ENCODE results near the gene SEC31B. TPM values are rescaled to one million over a fixed set of nuclear protein-coding genes. Genes with fewer than 3 reads are reported as not detected.

SEC31B gene
- total and polyA plus RNA-seq, 9 of the 15 experiments (the other 6 are each of a cell fraction or from before 2014, with no cell fraction given) = 0.91 to 7.0 (median 2.4) TPM

DNA sequence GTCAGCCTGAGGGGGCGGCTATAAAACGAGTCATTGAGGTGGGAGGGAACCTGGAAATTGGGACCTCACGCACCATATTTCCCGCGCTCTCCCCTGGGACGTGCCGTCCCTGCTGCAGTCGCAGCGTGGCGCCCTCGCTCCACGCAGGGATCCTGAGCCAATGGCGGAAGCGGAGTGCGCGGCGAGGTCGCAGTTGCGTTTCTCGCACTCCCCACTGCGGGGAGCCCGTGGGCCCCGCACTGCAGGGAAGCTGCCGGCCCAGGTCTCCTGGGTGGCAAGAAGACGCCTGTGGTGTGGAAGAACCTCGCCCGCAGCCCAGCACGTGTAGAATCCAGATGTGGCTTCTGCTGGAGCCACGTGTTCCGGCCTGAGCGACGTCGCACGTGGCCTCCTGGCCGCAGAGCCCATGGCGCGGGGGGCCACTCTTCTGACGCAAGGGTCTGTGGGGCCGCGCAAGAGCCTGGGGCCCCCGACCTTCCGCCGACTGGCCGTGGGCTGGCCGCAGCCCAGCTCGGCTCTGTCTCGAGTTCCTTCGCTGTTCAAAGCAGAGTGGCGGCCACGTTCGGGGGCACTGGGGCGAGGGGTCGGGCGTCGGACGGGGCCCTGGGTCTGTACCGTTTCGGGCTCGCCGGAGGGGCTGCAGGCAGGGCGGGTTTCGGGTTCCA, 42.5 kb upstream of the SEC31B start (continued):
- TF ChIP-seq JUNB (CRISPR knock-in tag; conservative IDR thresholded peaks at IDR 0.05) = no peak
- TF ChIP-seq ZNF436 (CRISPR knock-in tag; IDR thresholded peaks at IDR 0.05) = no peak
- TF ChIP-seq KHSRP (IDR thresholded peaks at IDR 0.05) = no peak
- TF ChIP-seq MTA1 (IDR thresholded peaks at IDR 0.05; ENCODE audit: borderline replicate concordance) = no peak
- no peak for TF ChIP-seq ZNF184 (CRISPR knock-in tag; IDR thresholded peaks at IDR 0.05)
- no peak for TF ChIP-seq ZNF174 (CRISPR knock-in tag; IDR thresholded peaks at IDR 0.05)
- TF ChIP-seq SAFB (IDR thresholded peaks at IDR 0.05; ENCODE audit: borderline replicate concordance, low read depth, low read length) = 0 out of 2 replicates have a peak, but pooled peaks have one; percentile 32
- no peak for TF ChIP-seq BCOR (IDR thresholded peaks at IDR 0.05)
- TF ChIP-seq ATF4 (CRISPR knock-in tag; IDR thresholded peaks at IDR 0.05) = no peak
- TF ChIP-seq RBM22 (IDR thresholded peaks at IDR 0.05; ENCODE audit: low read depth, low read length, poor library complexity, severe bottlenecking) = no peak
- TF ChIP-seq CBX5 (IDR thresholded peaks at IDR 0.05; ENCODE audit: borderline replicate concordance, low read depth) = no peak
- peak; percentile 57 for TF ChIP-seq CREM (IDR thresholded peaks at IDR 0.05; ENCODE audit: low read depth)
- TF ChIP-seq ELF4 (CRISPR knock-in tag; IDR thresholded peaks at IDR 0.05) = no peak
- TF ChIP-seq, protein P1, sequence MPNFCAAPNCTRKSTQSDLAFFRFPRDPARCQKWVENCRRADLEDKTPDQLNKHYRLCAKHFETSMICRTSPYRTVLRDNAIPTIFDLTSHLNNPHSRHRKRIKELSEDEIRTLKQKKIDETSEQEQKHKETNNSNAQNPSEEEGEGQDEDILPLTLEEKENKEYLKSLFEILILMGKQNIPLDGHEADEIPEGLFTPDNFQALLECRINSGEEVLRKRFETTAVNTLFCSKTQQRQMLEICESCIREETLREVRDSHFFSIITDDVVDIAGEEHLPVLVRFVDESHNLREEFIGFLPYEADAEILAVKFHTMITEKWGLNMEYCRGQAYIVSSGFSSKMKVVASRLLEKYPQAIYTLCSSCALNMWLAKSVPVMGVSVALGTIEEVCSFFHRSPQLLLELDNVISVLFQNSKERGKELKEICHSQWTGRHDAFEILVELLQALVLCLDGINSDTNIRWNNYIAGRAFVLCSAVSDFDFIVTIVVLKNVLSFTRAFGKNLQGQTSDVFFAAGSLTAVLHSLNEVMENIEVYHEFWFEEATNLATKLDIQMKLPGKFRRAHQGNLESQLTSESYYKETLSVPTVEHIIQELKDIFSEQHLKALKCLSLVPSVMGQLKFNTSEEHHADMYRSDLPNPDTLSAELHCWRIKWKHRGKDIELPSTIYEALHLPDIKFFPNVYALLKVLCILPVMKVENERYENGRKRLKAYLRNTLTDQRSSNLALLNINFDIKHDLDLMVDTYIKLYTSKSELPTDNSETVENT (CRISPR knock-in tag; IDR thresholded peaks at IDR 0.05) = no peak
- no peak for TF ChIP-seq NR3C1 (CRISPR knock-in tag; IDR thresholded peaks at IDR 0.05)
- TF ChIP-seq, protein P2, sequence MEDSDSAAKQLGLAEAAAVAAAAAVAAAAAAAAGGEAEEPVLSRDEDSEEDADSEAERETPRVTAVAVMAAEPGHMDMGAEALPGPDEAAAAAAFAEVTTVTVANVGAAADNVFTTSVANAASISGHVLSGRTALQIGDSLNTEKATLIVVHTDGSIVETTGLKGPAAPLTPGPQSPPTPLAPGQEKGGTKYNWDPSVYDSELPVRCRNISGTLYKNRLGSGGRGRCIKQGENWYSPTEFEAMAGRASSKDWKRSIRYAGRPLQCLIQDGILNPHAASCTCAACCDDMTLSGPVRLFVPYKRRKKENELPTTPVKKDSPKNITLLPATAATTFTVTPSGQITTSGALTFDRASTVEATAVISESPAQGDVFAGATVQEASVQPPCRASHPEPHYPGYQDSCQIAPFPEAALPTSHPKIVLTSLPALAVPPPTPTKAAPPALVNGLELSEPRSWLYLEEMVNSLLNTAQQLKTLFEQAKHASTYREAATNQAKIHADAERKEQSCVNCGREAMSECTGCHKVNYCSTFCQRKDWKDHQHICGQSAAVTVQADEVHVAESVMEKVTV (CRISPR knock-in tag; IDR thresholded peaks at IDR 0.05) = peak; percentile 43
- TF ChIP-seq ZBTB33 (CRISPR knock-in tag; IDR thresholded peaks at IDR 0.05) = peak; percentile 53
- no peak for TF ChIP-seq ZNF165 (CRISPR knock-in tag; IDR thresholded peaks at IDR 0.05; ENCODE audit: borderline replicate concordance)
- no peak for TF ChIP-seq PHB (CRISPR knock-in tag; IDR thresholded peaks at IDR 0.05)
- TF ChIP-seq PYGO2 (tag; IDR thresholded peaks at IDR 0.05) = no peak
